C4-2B (cell line): ENCODE data around the gene SSTR4.

Experiments used
- ZFX ChIP-seq: fragments of 450-650 bp; IDR thresholded peaks from 2 replicates; pipeline ENCODE4 v1.6.1; 2017
- TF ChIP-seq, protein P1 (sequence below): fragments of 450-650 bp; conservative IDR thresholded peaks from 2 replicates; pipeline ENCODE4 v1.5.1; 2017; ENCODE audit warnings: mild to moderate bottlenecking

DNA sequence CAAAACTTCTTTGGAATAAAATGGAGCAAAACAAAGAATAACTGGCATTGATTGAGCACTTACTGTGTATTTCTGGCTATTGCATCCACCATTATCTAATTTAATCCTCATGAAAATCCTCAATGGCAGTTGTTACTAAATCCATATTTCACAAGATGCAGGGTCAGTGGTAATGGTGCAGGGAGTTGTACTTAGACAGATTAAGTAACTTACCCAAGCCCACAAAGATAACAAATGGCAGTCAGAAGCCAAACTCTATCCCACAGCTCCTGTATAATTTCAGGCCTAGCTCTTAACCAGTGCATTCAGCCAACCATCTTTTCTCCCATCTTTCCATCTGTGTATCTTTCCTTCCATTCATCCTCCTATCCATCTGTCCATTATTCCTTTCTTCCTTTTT lies 29.3 kb upstream of the SSTR4 start:
- TF ChIP-seq, protein P1, sequence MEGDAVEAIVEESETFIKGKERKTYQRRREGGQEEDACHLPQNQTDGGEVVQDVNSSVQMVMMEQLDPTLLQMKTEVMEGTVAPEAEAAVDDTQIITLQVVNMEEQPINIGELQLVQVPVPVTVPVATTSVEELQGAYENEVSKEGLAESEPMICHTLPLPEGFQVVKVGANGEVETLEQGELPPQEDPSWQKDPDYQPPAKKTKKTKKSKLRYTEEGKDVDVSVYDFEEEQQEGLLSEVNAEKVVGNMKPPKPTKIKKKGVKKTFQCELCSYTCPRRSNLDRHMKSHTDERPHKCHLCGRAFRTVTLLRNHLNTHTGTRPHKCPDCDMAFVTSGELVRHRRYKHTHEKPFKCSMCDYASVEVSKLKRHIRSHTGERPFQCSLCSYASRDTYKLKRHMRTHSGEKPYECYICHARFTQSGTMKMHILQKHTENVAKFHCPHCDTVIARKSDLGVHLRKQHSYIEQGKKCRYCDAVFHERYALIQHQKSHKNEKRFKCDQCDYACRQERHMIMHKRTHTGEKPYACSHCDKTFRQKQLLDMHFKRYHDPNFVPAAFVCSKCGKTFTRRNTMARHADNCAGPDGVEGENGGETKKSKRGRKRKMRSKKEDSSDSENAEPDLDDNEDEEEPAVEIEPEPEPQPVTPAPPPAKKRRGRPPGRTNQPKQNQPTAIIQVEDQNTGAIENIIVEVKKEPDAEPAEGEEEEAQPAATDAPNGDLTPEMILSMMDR: no peak
- TF ChIP-seq ZFX: no peak
